Neural cell (in vitro differentiated cells): ENCODE data around the gene LRMDA.

Experiments used
- EP300 ChIP-seq: fragments of 450-650 bp; conservative IDR thresholded peaks from 2 replicates; pipeline ENCODE4 v1.6.1; 2014; ENCODE audit warnings: antibody characterized with exemption, mild to moderate bottlenecking, moderate library complexity; ENCODE audit not compliant: poor library complexity, severe bottlenecking
- EZH2 ChIP-seq: fragments of 200-600, 300-800 bp; shearing (Covaris generic), sonication (generic); IDR thresholded peaks from 2 replicates; pipeline ENCODE4 v1.6.1; 2014; ENCODE audit warnings: antibody characterized with exemption, low read length, borderline replicate concordance, mild to moderate bottlenecking; ENCODE audit not compliant: insufficient read depth, poor library complexity, severe bottlenecking
- MXI1 ChIP-seq: fragments of 450-650 bp; conservative IDR thresholded peaks from 2 replicates; pipeline ENCODE4 v1.6.1; 2014; ENCODE audit warnings: antibody characterized with exemption, mild to moderate bottlenecking; ENCODE audit not compliant: poor library complexity, severe bottlenecking
- POLR2AphosphoS5 ChIP-seq: IDR thresholded peaks from 2 replicates; pipeline ENCODE4 v1.6.1; 2012
- RAD21 ChIP-seq: fragments of 450-650 bp; conservative IDR thresholded peaks from 2 replicates; pipeline ENCODE4 v1.6.1; 2014; ENCODE audit warnings: antibody characterized with exemption, mild to moderate bottlenecking, moderate library complexity
- SMC3 ChIP-seq: fragments of 450-650 bp; conservative IDR thresholded peaks from 2 replicates; pipeline ENCODE4 v1.6.1; 2014; ENCODE audit warnings: antibody characterized with exemption, mild to moderate bottlenecking, moderate library complexity; ENCODE audit not compliant: poor library complexity
- TAF1 ChIP-seq: IDR thresholded peaks from 2 replicates; pipeline ENCODE4 v1.6.1; 2012; ENCODE audit warnings: low read depth
- TF ChIP-seq, protein P1 (sequence below): fragments of 450-650 bp; IDR thresholded peaks from 2 replicates; pipeline ENCODE4 v1.5.1; 2014; ENCODE audit warnings: antibody characterized with exemption, mild to moderate bottlenecking, moderate library complexity; ENCODE audit not compliant: poor library complexity, severe bottlenecking
- TF ChIP-seq, protein P2 (sequence below): IDR thresholded peaks from 2 replicates; pipeline ENCODE4 v1.6.1; 2012; ENCODE audit warnings: borderline replicate concordance

DNA sequence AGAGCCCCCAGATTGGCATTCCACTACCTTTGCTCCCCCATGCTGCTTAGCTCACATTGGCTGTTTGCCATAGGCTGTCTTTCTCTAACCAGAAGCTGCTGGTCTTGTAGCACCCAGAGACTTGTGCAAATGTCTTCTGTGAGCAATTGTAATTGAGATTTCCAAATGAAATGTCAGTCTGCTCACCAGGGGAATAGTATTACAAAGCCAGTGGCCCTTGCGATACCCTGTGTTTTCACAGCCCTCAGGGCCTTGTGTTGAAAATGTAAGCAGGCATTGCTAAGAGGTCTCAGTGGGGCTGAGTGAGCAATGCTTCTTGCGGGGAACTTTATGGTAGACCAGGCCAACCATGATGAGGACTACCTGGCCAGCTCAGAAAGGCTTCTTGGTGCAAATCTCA, 746.5 kb downstream of the LRMDA start:
- TF ChIP-seq, protein P1, sequence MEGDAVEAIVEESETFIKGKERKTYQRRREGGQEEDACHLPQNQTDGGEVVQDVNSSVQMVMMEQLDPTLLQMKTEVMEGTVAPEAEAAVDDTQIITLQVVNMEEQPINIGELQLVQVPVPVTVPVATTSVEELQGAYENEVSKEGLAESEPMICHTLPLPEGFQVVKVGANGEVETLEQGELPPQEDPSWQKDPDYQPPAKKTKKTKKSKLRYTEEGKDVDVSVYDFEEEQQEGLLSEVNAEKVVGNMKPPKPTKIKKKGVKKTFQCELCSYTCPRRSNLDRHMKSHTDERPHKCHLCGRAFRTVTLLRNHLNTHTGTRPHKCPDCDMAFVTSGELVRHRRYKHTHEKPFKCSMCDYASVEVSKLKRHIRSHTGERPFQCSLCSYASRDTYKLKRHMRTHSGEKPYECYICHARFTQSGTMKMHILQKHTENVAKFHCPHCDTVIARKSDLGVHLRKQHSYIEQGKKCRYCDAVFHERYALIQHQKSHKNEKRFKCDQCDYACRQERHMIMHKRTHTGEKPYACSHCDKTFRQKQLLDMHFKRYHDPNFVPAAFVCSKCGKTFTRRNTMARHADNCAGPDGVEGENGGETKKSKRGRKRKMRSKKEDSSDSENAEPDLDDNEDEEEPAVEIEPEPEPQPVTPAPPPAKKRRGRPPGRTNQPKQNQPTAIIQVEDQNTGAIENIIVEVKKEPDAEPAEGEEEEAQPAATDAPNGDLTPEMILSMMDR, result no peak
- TF ChIP-seq SMC3 (no peak), EZH2 (no peak), POLR2AphosphoS5 (no peak), EP300 (no peak), TAF1 (no peak), RAD21 (no peak), MXI1 (no peak)
- TF ChIP-seq, protein P2, sequence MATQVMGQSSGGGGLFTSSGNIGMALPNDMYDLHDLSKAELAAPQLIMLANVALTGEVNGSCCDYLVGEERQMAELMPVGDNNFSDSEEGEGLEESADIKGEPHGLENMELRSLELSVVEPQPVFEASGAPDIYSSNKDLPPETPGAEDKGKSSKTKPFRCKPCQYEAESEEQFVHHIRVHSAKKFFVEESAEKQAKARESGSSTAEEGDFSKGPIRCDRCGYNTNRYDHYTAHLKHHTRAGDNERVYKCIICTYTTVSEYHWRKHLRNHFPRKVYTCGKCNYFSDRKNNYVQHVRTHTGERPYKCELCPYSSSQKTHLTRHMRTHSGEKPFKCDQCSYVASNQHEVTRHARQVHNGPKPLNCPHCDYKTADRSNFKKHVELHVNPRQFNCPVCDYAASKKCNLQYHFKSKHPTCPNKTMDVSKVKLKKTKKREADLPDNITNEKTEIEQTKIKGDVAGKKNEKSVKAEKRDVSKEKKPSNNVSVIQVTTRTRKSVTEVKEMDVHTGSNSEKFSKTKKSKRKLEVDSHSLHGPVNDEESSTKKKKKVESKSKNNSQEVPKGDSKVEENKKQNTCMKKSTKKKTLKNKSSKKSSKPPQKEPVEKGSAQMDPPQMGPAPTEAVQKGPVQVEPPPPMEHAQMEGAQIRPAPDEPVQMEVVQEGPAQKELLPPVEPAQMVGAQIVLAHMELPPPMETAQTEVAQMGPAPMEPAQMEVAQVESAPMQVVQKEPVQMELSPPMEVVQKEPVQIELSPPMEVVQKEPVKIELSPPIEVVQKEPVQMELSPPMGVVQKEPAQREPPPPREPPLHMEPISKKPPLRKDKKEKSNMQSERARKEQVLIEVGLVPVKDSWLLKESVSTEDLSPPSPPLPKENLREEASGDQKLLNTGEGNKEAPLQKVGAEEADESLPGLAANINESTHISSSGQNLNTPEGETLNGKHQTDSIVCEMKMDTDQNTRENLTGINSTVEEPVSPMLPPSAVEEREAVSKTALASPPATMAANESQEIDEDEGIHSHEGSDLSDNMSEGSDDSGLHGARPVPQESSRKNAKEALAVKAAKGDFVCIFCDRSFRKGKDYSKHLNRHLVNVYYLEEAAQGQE, result no peak
